Activated T-helper 1 cell treated with anti-CD3 and anti-CD28 coated beads, Interleukin-12 subunit alpha, Interleukin-12 subunit beta, Interleukin-2, Interleukin-4 antibody, amounts not matched to agents 30 ng/mL and 10 ng/mL and 1 ng/mL, durations not matched to agents 14 hours and 24 hours and 36 hours (primary cell): ENCODE measurements around the gene RCSD1. TPM values are rescaled to one million over a fixed set of nuclear protein-coding genes. Genes with fewer than 3 reads are reported as not detected.

ENCODE experiments used
- DNase-seq: peaks from one replicate; pipeline ENCODE4 v3.0.0; 2021; ENCODE audit warnings: low spot score
- H3K27ac Mint-ChIP-seq: one replicate; pipeline ENCODE4 v1.8.0; 2021; ENCODE audit warnings: mild to moderate bottlenecking, mixed read lengths
- H3K27me3 Mint-ChIP-seq: one replicate; pipeline ENCODE4 v1.8.0; 2022; ENCODE audit warnings: mild to moderate bottlenecking, moderate library complexity, mixed read lengths; ENCODE audit not compliant: insufficient read depth
- H3K36me3 Mint-ChIP-seq: one replicate; pipeline ENCODE4 v1.8.0; 2021; ENCODE audit warnings: low read depth, mixed read lengths
- H3K4me1 Mint-ChIP-seq: one replicate; pipeline ENCODE4 v1.8.0; 2021; ENCODE audit warnings: low read depth, mixed read lengths
- H3K4me3 Mint-ChIP-seq: one replicate; pipeline ENCODE4 v1.8.0; 2021; ENCODE audit warnings: mild to moderate bottlenecking, moderate library complexity, mixed read lengths
- H3K9me3 Mint-ChIP-seq: one replicate; pipeline ENCODE4 v1.8.0; 2021; ENCODE audit warnings: mixed read lengths
- intact Hi-C: fragments of 100-400 bp; cut with micrococcal nuclease; formaldehyde crosslinking; loops from one replicate; pipeline ENCODE4 v1.15.1; 2024
- total RNA-seq: library from RNA; stranded (reverse); gene quantifications from 2 replicates; pipeline ENCODE4 v1.2.3, GENCODE V29; 2022

The RCSD1 gene
- total RNA-seq, 1 donor from 2014 or later = 78.6 TPM

- no peak for DNase-seq
- H3K9me3 Mint-ChIP-seq = peaks cover 14% of the 10 kb centered on the region
- H3K4me3 Mint-ChIP-seq = no peak overlapping the region
- H3K27ac Mint-ChIP-seq = no peak overlapping the region
- peaks cover 79% of the 10 kb centered on the region for H3K4me1 Mint-ChIP-seq
- peaks cover 8% of the 10 kb centered on the region for H3K36me3 Mint-ChIP-seq
- H3K27me3 Mint-ChIP-seq = no peaks in the 10 kb centered on the region
- intact Hi-C loops = no loop called here
These were observed 6.1 kb upstream of the RCSD1 start for GRCh38 chr1:167623951-167624350.

DNA sequence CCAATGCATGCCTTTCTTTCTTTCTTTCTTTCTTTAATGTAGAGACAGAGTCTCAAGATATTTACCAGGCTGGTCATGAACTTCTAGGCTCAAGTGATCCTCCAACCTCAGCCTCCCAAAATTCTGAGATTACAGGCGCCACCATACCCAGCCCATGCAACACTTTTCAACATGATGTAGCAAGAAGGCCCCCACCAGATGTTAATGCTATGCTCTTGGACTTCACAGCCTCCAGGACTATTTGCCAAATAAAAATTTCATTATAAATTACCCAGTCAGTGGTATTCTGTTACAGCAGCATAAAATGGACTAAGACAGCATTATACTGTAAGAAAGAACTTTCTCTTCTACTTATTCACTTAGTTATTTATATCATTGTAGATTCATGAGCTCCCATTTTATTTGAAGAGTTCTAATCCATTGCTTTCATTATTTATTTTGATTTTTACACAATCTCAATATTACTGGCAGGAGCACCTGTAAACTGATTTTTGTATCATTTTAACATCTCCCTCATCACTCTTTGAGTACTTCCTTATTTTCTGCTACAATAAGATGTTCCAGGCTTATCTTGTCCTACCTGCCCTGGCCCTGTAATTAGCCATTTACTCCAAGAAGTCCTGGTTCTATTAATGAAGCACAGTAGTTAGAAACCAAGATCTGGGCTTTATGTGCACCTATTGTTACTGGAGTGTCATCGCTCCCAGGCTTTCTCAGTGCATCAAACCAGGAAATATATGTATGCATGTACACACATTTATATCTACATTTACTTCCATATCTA lies 4.8 kb upstream of the RCSD1 start:
- DNase-seq = no peak
- H3K4me3 Mint-ChIP-seq = no peak overlapping the region
- no peak overlapping the region for H3K27ac Mint-ChIP-seq
- H3K27me3 Mint-ChIP-seq = no peaks in the 10 kb centered on the region
- H3K9me3 Mint-ChIP-seq = peaks cover 14% of the 10 kb centered on the region
- H3K36me3 Mint-ChIP-seq = peaks cover 8% of the 10 kb centered on the region
- peaks cover 77% of the 10 kb centered on the region for H3K4me1 Mint-ChIP-seq
- intact Hi-C loops = no loop called here

- intact Hi-C loops = loop anchor here (1.0 kb wide), 1 partner anchor 405 kb away; no protein-coding TSS in a partner anchor
- Mint-ChIP-seq H3K36me3 (peaks cover 22% of the 10 kb centered on the region), H3K9me3 (peaks cover 14% of the 10 kb centered on the region), H3K4me1 (peaks cover 70% of the 10 kb centered on the region), H3K27me3 (no peaks in the 10 kb centered on the region), H3K4me3 (peak overlapping the region; percentile 85), H3K27ac (peak overlapping the region; percentile 89)
- no peak for DNase-seq
These were observed 2.5 kb upstream of the RCSD1 start for GRCh38 chr1:167627615-167627864.

GRCh38 chr1:167627865-167628641 lies 2.0 kb upstream of the RCSD1 start:
- no peaks in the 10 kb centered on the region for H3K27me3 Mint-ChIP-seq
- peak; percentile 82 for DNase-seq
- peaks cover 26% of the 10 kb centered on the region for H3K36me3 Mint-ChIP-seq
- peak overlapping the region; percentile 89 for H3K27ac Mint-ChIP-seq
- peaks cover 14% of the 10 kb centered on the region for H3K9me3 Mint-ChIP-seq
- intact Hi-C loops = loop anchor here (1.0 kb wide), 1 partner anchor 406 kb away; no protein-coding TSS in a partner anchor
- H3K4me3 Mint-ChIP-seq = peak overlapping the region; percentile 85
- H3K4me1 Mint-ChIP-seq = peaks cover 70% of the 10 kb centered on the region

- Mint-ChIP-seq H3K4me1 (peaks cover 74% of the 10 kb centered on the region), H3K27ac (peak overlapping the region; percentile 89), H3K36me3 (peaks cover 35% of the 10 kb centered on the region), H3K4me3 (peak overlapping the region; percentile 85), H3K27me3 (no peaks in the 10 kb centered on the region), H3K9me3 (peaks cover 14% of the 10 kb centered on the region)
- no peak for DNase-seq
- intact Hi-C loops = loop anchor here (1.0 kb wide), 1 partner anchor 8 kb away; no protein-coding TSS in a partner anchor
These were observed 1.1 kb upstream of the RCSD1 start for GRCh38 chr1:167628741-167629515.

DNA sequence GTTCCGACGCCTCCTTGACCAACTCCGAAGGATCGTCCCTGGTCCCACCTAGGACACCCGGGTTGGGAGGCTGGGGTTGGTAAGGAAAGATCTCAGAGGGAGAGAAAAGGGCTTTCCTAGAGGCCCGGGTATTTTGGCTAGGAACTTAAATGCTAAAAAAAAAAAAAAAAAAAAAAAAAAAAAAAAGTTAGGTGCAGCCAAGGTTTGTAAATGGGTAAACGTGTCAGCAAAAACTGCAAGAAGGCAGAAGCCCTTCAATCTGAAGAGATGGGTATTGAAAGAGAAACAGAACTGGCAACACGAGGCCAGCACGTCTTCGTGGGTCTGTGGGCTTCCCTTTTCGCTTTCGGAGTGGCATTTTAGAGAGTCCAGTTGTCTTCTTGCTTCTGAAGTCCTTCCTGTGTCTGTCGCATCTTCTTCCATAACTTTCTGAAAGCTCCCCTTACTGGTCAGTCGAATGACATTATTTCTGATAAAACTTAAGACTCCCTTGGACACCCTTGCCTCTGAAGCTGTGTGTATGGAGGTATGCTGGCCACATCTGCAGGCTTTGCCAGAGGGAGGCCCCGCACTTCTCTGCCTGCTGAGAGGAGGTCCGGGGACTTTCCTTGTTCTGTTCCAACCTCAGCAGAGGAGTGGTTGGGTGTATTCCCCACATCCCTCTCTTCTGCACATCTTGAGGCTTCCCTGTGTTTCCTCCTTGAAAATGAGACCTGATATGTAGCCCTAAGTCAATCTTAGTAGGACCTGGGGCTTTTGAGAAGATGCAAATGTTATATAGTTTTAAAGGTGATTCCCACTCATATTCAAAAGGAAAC lies 745 bp downstream of the RCSD1 start:
- Mint-ChIP-seq H3K36me3 (peaks cover 39% of the 10 kb centered on the region), H3K4me1 (peaks cover 80% of the 10 kb centered on the region), H3K27me3 (no peaks in the 10 kb centered on the region), H3K4me3 (peak overlapping the region; percentile 97), H3K9me3 (peaks cover 4% of the 10 kb centered on the region), H3K27ac (peak overlapping the region; percentile 98)
- intact Hi-C loops = loop anchor here (1.0 to 5.0 kb wide), 7 partner anchors 13 to 307 kb away; partner anchors contain the start of genes DCAF6 and MPC2
- DNase-seq = peak; percentile 36

- Mint-ChIP-seq H3K9me3 (no peaks in the 10 kb centered on the region), H3K4me3 (peak overlapping the region; percentile 97), H3K27me3 (no peaks in the 10 kb centered on the region), H3K27ac (peak overlapping the region; percentile 98), H3K4me1 (peaks cover 80% of the 10 kb centered on the region), H3K36me3 (peaks cover 36% of the 10 kb centered on the region)
- DNase-seq = no peak
- intact Hi-C loops = loop anchor here (2.0 to 5.0 kb wide), 4 partner anchors 83 to 306 kb away; partner anchors contain the start of genes DCAF6 and MPC2
These were observed 1.4 kb downstream of the RCSD1 start for GRCh38 chr1:167631386-167631935.

DNA sequence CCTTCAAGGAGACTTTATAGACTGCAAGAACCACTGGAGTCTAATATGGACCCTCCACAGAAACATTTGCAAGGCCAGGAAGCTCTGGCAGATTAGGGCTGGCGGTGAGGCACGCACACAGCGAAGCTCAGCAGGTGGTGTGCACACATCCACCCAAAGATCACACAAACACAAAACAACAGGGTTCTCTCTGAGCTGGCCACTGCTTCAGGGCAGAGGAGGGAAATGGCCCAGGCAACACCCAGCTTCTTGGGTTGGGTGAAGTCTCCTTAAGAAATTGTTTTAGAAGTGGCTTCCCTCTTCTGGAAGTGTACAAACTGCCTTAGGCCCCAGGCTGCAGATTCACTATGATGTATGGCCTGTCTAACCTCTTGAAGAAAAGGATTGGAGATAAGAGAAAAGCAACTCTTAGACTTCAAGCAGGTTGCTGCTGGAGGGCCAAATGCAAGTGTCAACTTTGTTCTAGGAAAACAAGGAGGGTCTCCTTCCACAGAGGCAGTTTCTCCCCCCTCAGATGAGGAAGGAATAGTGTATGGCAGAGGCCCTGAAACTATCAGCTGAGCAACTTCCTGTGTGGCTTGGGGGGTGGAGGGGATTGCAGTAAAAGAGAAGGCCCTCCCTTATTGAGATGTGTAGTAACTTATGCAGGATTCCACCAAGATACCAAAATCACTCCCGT lies 2.0 kb downstream of the RCSD1 start:
- peak overlapping the region; percentile 98 for H3K27ac Mint-ChIP-seq
- no peaks in the 10 kb centered on the region for H3K27me3 Mint-ChIP-seq
- intact Hi-C loops = loop anchor here (2.0 to 5.0 kb wide), 4 partner anchors 83 to 305 kb away; partner anchors contain the start of genes DCAF6 and MPC2
- H3K4me3 Mint-ChIP-seq = peak overlapping the region; percentile 97
- peaks cover 81% of the 10 kb centered on the region for H3K4me1 Mint-ChIP-seq
- H3K36me3 Mint-ChIP-seq = peaks cover 40% of the 10 kb centered on the region
- no peaks in the 10 kb centered on the region for H3K9me3 Mint-ChIP-seq
- DNase-seq = no peak

DNA sequence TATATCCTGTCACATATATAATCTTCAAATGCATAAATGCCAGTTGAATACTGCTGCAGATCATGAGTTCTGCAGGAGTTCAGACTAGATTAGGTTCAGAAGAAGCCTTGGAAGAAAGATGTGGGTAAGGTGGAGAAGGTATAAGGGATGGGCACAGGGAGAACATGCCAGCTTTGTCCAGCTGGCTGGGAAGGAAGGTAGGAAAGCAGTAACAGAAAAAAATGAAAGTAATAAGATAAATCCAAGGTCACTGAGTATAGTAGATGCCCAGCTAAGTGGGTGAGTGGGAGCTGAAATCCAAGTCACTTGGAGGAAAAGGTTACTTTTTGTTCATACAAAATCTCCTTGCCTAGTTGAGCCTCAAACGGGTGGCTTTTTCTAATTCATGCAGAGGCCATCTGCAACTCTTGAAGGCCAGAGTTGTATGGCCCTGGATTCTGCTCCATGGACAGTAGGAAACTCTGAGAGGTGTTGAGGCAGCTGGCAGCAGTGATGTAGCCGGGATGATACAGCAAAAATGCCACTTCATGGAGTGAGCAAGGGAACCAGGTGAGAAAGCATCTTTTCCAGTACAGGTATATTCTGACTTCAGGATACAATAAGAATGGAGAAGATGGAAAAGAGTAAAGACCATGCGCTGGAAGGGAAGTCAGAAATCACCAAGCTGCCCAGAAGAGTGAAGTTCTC lies 3.4 kb downstream of the RCSD1 start:
- Mint-ChIP-seq H3K36me3 (peaks cover 44% of the 10 kb centered on the region), H3K27ac (peak overlapping the region; percentile 98), H3K4me3 (peak overlapping the region; percentile 97), H3K27me3 (no peaks in the 10 kb centered on the region), H3K9me3 (no peaks in the 10 kb centered on the region), H3K4me1 (peaks cover 83% of the 10 kb centered on the region)
- intact Hi-C loops = loop anchor here (5.0 kb wide), 3 partner anchors 131 to 304 kb away; partner anchors contain the start of genes DCAF6 and MPC2
- no peak for DNase-seq

DNA sequence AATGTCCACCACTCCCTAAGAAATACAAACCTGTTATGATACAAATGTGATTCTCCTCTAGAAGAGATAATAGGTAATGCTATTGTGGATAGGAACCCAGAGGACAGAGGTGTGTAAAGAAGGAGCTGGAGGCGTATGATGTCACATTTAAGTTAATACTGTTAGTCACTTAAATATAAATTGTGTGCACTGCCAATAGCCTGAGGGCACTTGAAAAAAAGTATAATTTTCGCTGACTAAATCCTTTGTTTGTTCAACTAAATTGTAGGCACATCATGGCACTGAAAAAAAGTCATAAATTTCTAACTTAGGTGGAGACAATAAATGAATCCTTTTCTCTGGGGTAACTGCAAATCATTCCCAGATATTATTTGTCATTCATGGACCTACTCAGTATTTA lies 4.4 kb downstream of the RCSD1 start:
- no peak overlapping the region for H3K4me3 Mint-ChIP-seq
- H3K36me3 Mint-ChIP-seq = peaks cover 47% of the 10 kb centered on the region
- no peak for DNase-seq
- no peaks in the 10 kb centered on the region for H3K9me3 Mint-ChIP-seq
- intact Hi-C loops = loop anchor here (5.0 kb wide), 3 partner anchors 132 to 303 kb away; partner anchors contain the start of genes DCAF6 and MPC2
- peaks cover 77% of the 10 kb centered on the region for H3K4me1 Mint-ChIP-seq
- H3K27ac Mint-ChIP-seq = peak overlapping the region; percentile 79
- H3K27me3 Mint-ChIP-seq = no peaks in the 10 kb centered on the region

DNA sequence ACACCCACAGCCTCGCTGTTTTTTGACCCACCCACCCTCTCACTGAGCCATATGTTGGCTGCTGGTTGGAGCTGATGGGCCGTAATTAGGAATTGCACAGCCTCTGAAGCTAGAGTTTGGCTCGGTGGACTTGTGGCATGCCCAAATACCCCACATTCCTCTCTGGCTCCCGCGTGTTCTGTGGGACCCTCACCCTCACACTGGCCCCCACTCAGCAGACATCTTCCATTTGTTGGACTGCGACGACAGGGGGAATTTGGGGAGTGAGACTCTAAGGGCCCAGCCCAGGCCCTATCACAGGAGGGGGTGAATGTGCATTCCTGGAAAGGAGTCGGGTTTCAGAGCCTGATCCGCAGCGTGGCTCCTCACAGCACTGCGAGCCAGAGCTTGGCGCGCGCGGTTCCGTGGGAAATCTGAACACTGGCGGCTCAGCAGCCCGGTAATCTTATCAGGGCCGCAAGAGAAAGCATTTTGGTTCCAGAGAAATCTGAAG lies 5.2 kb downstream of the RCSD1 start:
- no peaks in the 10 kb centered on the region for H3K9me3 Mint-ChIP-seq
- no peak for DNase-seq
- peaks cover 74% of the 10 kb centered on the region for H3K4me1 Mint-ChIP-seq
- H3K4me3 Mint-ChIP-seq = no peak overlapping the region
- H3K27ac Mint-ChIP-seq = no peak overlapping the region
- intact Hi-C loops = no loop called here
- peaks cover 48% of the 10 kb centered on the region for H3K36me3 Mint-ChIP-seq
- H3K27me3 Mint-ChIP-seq = no peaks in the 10 kb centered on the region
